ENCODE data around the gene FAM89B.
A peak's percentile ranks its signal among the peaks of the same experiment; 100 is the strongest.

Gene FAM89B

GRCh38 chr11:65565624-65566453 lies 6.5 kb upstream of the FAM89B start:
- Histone ChIP-seq H3K36me3 (ENCODE audit: control insufficient read depth, insufficient read depth, low read length) (no peaks in the 10 kb centered on the region), H3K27me3 (ENCODE audit: control insufficient read depth, insufficient read depth, low read length, poor library complexity, severe bottlenecking) (no peaks in the 10 kb centered on the region), H3K27ac (ENCODE audit: insufficient read depth, low read depth, low read length, poor library complexity, severe bottlenecking) (no peak overlapping the region), H3K4me3 (ENCODE audit: insufficient read depth, low read depth, low read length) (no peak overlapping the region), H3K9me3 (ENCODE audit: control insufficient read depth, low read length) (no peaks in the 10 kb centered on the region), H3K4me1 (ENCODE audit: control insufficient read depth, insufficient read depth, low read length) (peaks cover 13% of the 10 kb centered on the region)
- WGBS, 2 experiments: 89 to 95% methylated on average over 7 of the region's 7 CpGs

DNA sequence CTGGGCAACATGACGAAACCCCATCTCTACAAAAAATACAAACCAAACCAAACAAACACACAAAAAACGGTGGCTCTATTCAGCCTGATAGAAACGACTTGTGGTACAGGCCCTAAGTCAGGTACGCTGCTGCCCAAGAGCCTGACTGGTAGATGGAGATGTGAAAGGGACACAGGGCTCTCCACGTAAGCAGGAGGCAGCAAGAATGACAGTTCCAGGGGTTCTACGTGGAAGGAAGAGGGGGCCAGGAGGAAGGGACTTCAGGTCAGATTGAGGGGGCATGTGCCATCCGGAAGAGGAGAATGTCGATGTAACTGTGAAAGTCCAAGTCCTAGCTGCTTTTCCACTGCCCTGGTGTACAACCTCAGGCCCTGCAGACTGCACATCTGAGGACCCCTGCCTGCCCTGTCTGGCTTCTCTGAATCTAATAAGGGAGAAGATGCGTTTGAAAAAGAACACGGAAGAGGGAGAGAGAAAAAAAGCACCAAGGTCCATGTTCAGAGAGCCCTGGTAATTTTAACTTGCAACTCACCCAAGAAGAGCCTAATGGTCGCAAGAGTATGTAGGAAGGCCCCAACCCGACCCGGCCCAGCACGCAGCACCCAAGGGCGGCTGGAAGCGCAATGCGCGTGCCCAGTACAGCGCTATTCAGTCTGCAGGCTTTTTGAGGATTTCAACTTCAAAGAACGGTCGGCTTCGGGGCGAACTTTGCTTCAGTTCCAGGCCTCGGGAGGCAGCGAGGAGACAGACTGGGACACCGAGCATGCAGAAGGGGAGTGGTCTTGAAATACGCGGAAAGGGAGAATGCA lies 3.0 kb upstream of the FAM89B start:
- 20 to 23% methylated on average over 28 of the region's 28 CpGs for WGBS, 2 experiments

DNA sequence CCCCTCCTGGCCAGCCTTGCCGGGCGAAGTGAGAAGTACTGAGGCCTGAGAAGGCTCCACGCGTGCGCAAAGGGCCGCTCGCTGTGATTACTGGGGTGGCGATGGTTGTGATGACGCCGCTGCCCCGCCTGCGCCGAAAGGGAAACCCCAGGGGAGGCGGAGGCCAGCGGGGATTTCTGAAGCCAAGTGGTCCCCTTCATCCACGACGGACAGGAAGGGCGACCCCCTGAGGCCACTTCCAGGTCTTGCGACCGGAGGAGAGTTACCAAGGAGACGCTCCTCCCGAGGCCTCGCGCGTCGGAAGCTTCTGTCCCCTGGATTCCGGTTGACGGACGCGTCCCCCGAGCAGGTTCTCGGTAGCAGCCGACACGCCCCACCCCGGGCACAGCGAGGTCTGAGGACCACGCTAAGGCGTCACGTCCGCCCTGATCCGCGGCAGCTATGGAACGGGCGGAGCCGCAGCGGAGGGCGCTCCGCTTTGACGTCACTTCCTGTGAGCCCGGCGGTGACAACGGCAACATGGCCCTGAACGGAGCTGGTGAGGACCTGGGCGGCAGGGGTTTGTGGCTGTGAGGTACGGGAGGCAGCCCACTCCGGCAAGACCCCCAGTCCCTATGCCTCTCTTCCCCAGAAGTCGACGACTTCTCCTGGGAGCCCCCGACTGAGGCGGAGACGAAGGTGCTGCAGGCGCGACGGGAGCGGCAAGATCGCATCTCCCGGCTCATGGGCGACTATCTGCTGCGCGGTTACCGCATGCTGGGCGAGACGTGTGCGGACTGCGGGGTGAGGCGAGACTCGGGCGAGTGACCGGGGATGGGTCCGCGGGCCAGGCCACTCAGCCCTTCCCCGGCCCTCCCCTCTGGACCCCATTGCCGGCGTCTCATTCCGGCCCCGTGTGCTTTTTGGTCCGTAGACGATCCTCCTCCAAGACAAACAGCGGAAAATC lies 2.1 kb upstream of the FAM89B start, which contains the start of gene ZNRD2:
ZNRD2 (plus strand) TSS at position 505 of the 946 bp plus-strand sequence; CDS start at position 520, 15 bp downstream.
- 1% methylated on average over 89 of the region's 89 CpGs for WGBS, 2 experiments

More for the DNA sequence above, 3.0 kb upstream of the FAM89B start:
- Histone ChIP-seq H3K4me3 (ENCODE audit: insufficient read depth, low read depth, low read length) (peak overlapping the region; percentile 82), H3K9me3 (ENCODE audit: control insufficient read depth, low read length) (no peaks in the 10 kb centered on the region), H3K4me1 (ENCODE audit: control insufficient read depth, insufficient read depth, low read length) (peaks cover 29% of the 10 kb centered on the region), H3K27me3 (ENCODE audit: control insufficient read depth, insufficient read depth, low read length, poor library complexity, severe bottlenecking) (peaks cover 13% of the 10 kb centered on the region), H3K27ac (ENCODE audit: insufficient read depth, low read depth, low read length, poor library complexity, severe bottlenecking) (peak overlapping the region; percentile 65), H3K36me3 (ENCODE audit: control insufficient read depth, insufficient read depth, low read length) (no peaks in the 10 kb centered on the region)

DNA sequence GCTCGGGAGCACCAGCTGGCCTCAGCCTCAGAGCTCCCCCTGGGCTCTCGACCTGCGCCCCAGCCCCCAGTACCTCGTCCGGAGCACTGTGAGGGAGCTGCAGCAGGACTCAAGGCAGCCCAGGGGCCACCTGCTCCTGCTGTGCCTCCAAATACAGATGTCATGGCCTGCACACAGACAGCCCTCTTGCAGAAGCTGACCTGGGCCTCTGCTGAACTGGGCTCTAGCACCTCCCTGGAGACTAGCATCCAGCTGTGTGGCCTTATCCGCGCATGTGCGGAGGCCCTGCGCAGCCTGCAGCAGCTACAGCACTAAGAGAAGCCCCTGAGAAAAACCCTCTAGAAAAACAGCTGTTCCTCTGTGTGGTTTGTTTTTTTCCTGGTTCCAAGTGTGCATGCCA lies 918 bp upstream of the FAM89B start:
- H3K9me3 ChIP-seq (ENCODE audit: control insufficient read depth, low read length): no peaks in the 10 kb centered on the region
- peaks cover 29% of the 10 kb centered on the region for H3K4me1 ChIP-seq (ENCODE audit: control insufficient read depth, insufficient read depth, low read length)
- H3K27me3 ChIP-seq (ENCODE audit: control insufficient read depth, insufficient read depth, low read length, poor library complexity, severe bottlenecking): peaks cover 34% of the 10 kb centered on the region
- 87 to 88% methylated on average over 9 of the region's 9 CpGs for WGBS, 2 experiments
- peak overlapping the region; percentile 82 for H3K4me3 ChIP-seq (ENCODE audit: insufficient read depth, low read depth, low read length)
- no peaks in the 10 kb centered on the region for H3K36me3 ChIP-seq (ENCODE audit: control insufficient read depth, insufficient read depth, low read length)
- no peak overlapping the region for H3K27ac ChIP-seq (ENCODE audit: insufficient read depth, low read depth, low read length, poor library complexity, severe bottlenecking)

More for the DNA sequence above, 2.1 kb upstream of the FAM89B start, which contains the start of gene ZNRD2:
- H3K36me3 ChIP-seq (ENCODE audit: control insufficient read depth, insufficient read depth, low read length): no peaks in the 10 kb centered on the region
- peak within 1 kb of the TSS; percentile 82 for H3K4me3 ChIP-seq (ENCODE audit: insufficient read depth, low read depth, low read length)
- H3K27ac ChIP-seq (ENCODE audit: insufficient read depth, low read depth, low read length, poor library complexity, severe bottlenecking): peak within 1 kb of the TSS; percentile 65
- peaks cover 29% of the 10 kb centered on the region for H3K4me1 ChIP-seq (ENCODE audit: control insufficient read depth, insufficient read depth, low read length)
- peaks cover 22% of the 10 kb centered on the region for H3K27me3 ChIP-seq (ENCODE audit: control insufficient read depth, insufficient read depth, low read length, poor library complexity, severe bottlenecking)
- H3K9me3 ChIP-seq (ENCODE audit: control insufficient read depth, low read length): no peaks in the 10 kb centered on the region

DNA sequence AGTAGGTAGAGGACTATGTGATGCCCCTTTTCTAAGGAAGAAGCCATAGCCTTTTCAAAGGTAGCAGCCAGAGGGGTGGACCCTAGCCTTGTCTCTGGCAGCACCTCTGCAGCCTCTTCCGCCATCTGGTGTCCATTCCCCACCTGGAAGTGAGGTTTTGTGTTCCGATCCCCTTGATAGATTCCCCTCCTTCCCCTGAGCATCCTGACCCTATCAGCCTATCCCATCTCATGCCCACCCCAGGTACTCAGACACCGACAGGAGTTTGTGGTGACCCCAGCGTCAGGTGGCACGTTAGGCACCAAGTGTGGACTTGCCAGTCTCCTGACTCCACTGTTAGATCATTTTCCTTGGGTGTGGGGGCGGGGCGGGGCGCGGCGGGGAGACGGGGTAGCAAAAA lies 398 bp upstream of the FAM89B start:
- Histone ChIP-seq H3K27me3 (ENCODE audit: control insufficient read depth, insufficient read depth, low read length, poor library complexity, severe bottlenecking) (peaks cover 39% of the 10 kb centered on the region), H3K4me1 (ENCODE audit: control insufficient read depth, insufficient read depth, low read length) (peaks cover 29% of the 10 kb centered on the region), H3K36me3 (ENCODE audit: control insufficient read depth, insufficient read depth, low read length) (no peaks in the 10 kb centered on the region), H3K27ac (ENCODE audit: insufficient read depth, low read depth, low read length, poor library complexity, severe bottlenecking) (no peak overlapping the region), H3K9me3 (ENCODE audit: control insufficient read depth, low read length) (no peaks in the 10 kb centered on the region), H3K4me3 (ENCODE audit: insufficient read depth, low read depth, low read length) (peak overlapping the region; percentile 52)
- 4% methylated on average over 11 of the region's 11 CpGs for WGBS, 2 experiments

DNA sequence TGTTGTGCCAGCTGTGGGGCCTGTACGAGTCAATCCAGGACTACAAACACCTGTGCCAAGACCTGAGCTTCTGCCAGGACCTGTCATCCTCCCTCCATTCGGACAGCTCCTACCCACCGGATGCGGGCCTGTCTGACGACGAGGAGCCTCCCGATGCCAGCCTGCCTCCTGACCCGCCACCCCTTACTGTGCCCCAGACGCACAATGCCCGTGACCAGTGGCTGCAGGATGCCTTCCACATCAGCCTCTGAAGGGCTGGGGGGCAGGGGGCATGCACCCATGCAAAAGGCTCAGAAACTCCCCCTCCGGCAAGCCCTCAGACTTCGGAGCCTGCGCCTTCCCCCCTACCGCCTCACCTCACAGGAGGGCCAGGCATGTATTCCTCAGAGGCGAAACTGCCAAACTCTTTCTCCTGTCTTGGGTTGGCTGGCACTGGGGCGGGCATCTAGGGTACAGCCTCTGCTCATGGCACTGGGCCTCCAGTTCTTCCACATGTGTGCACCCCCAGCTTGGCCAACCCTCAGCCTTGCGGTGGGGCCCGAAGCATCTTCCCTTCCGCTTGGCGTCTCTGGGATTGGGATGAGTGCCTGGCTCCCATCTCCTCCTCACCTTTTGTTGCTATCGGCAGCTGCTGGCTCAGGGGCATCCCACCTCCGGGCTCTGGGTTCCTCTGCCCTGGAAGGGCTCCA lies 1.2 kb downstream of the FAM89B start:
- 82 to 83% methylated on average over 22 of the region's 22 CpGs for WGBS, 2 experiments
- H3K27ac ChIP-seq (ENCODE audit: insufficient read depth, low read depth, low read length, poor library complexity, severe bottlenecking): no peak overlapping the region

GRCh38 chr11:65574109-65574810 lies 1.9 kb downstream of the FAM89B start:
- H3K27me3 ChIP-seq (ENCODE audit: control insufficient read depth, insufficient read depth, low read length, poor library complexity, severe bottlenecking): peaks cover 42% of the 10 kb centered on the region
- H3K9me3 ChIP-seq (ENCODE audit: control insufficient read depth, low read length): no peaks in the 10 kb centered on the region
- no peak overlapping the region for H3K27ac ChIP-seq (ENCODE audit: insufficient read depth, low read depth, low read length, poor library complexity, severe bottlenecking)
- H3K4me1 ChIP-seq (ENCODE audit: control insufficient read depth, insufficient read depth, low read length): peaks cover 23% of the 10 kb centered on the region
- no peaks in the 10 kb centered on the region for H3K36me3 ChIP-seq (ENCODE audit: control insufficient read depth, insufficient read depth, low read length)
- peak overlapping the region; percentile 28 for H3K4me3 ChIP-seq (ENCODE audit: insufficient read depth, low read depth, low read length)
- 2% methylated on average over 67 of the region's 67 CpGs for WGBS, 2 experiments

More for the DNA sequence above, 1.2 kb downstream of the FAM89B start:
- Histone ChIP-seq H3K27me3 (ENCODE audit: control insufficient read depth, insufficient read depth, low read length, poor library complexity, severe bottlenecking) (peaks cover 42% of the 10 kb centered on the region), H3K9me3 (ENCODE audit: control insufficient read depth, low read length) (no peaks in the 10 kb centered on the region), H3K36me3 (ENCODE audit: control insufficient read depth, insufficient read depth, low read length) (no peaks in the 10 kb centered on the region), H3K4me1 (ENCODE audit: control insufficient read depth, insufficient read depth, low read length) (peaks cover 29% of the 10 kb centered on the region), H3K4me3 (ENCODE audit: insufficient read depth, low read depth, low read length) (peak overlapping the region; percentile 52)

GRCh38 chr11:65574811-65575567 lies 2.7 kb downstream of the FAM89B start:
- H3K4me1 ChIP-seq (ENCODE audit: control insufficient read depth, insufficient read depth, low read length): peaks cover 22% of the 10 kb centered on the region
- peak overlapping the region; percentile 28 for H3K4me3 ChIP-seq (ENCODE audit: insufficient read depth, low read depth, low read length)
- H3K27ac ChIP-seq (ENCODE audit: insufficient read depth, low read depth, low read length, poor library complexity, severe bottlenecking): no peak overlapping the region
- peaks cover 42% of the 10 kb centered on the region for H3K27me3 ChIP-seq (ENCODE audit: control insufficient read depth, insufficient read depth, low read length, poor library complexity, severe bottlenecking)
- 14 to 15% methylated on average over 28 of the region's 28 CpGs for WGBS, 2 experiments
- H3K36me3 ChIP-seq (ENCODE audit: control insufficient read depth, insufficient read depth, low read length): no peaks in the 10 kb centered on the region
- H3K9me3 ChIP-seq (ENCODE audit: control insufficient read depth, low read length): no peaks in the 10 kb centered on the region
